Jurkat, Clone E6-1 (cell line): ENCODE data around the gene SDC1.
A peak's percentile ranks its signal among the peaks of the same experiment; 100 is the strongest.

Experiments
- DNase-seq: peaks from one replicate; pipeline ENCODE4 v3.0.0-alpha.2; 2011; ENCODE audit warnings: low read depth, low spot score
- H3K4me3 ChIP-seq: 2 replicates; pipeline ENCODE4 v1.5.1; 2011; ENCODE audit warnings: mild to moderate bottlenecking, low read length, control low read depth, moderate library complexity

SDC1 gene

DNA sequence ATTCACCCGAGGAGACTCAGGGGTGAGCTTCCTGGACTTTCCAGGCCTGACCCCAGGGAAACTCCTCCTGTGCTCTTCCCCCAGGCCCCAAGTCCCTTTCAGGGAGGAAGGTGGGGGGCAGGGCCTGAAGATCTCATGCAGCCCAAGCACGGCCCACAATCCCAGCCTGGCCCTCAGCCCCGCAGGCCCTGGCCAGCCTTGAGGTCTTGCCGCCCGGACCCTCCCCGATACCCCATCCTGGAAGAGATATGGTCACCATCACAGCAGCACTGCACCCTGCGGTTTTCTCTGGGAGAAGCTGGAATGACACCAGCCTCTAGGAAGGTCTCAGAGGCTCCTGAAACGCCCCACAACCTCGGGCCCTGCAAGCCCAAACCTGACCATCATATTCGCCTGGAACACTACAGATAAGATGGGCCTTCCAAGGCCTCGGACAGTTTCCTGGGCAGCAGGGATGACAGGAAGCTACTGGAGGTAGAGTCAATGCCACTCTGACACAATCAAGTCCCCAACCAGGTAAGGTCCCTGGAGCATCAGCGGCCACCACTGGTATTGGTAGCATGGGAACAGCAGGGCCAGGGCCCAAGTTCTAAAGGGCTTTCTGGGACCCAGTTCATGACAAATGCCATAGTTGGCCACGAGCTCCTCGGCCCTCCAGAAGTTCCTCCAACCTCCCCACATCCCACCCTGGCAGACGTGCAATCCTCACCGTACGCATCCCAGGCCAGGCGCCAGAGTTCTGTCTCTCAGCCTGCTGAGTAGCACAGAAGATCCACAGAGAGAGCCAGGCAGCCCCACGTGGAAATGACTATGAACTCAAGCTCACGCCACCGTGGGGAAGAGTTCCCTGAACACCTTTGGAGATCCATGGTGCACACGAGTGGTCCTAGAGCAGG, 8.6 kb downstream of the SDC1 start:
- H3K4me3 ChIP-seq: no peak overlapping the region

DNA sequence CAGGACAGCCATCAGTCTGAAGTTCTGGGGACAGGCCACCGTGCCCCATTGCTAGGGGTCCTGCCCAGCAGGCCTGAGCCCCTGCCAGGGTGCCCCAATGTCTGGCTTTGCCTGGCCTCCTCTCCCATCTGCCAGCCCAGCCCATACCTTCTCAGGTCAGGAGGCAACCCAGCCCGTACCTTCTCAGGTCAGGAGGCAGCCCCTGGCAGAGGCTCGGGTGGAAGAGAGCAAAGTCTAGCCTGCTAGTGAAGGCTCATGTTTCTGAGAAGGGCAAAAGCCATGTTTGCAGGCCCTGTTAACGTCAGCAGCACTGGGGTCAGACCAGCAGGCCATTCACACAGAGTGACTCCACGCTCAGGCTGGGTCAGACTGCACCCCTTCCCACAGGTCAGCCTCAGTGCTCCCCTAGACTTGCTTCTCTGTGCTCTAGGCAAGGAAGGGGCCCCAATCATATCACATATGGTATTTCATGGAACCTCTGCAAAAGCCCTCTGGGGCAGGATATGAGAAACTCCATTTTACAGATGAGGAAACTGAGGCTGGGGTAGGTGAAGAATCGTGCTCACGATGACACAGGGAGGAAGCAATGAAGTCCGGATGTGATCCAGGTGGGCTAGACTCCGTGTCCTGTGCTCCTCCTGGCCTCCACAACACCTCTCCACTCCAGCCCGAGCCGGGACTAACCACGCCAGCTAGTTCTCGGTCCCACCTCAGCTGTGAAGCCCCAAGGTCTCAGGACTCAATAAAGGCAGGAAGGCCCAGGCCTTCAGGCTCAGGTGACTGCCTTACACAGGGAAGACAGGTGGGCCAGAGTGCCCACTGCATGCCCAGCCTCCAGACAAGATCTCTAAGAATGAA, 9.5 kb downstream of the SDC1 start:
- no peak overlapping the region for H3K4me3 ChIP-seq
- no peak for DNase-seq

More for the DNA sequence above, 8.6 kb downstream of the SDC1 start:
- DNase-seq: no peak

DNA sequence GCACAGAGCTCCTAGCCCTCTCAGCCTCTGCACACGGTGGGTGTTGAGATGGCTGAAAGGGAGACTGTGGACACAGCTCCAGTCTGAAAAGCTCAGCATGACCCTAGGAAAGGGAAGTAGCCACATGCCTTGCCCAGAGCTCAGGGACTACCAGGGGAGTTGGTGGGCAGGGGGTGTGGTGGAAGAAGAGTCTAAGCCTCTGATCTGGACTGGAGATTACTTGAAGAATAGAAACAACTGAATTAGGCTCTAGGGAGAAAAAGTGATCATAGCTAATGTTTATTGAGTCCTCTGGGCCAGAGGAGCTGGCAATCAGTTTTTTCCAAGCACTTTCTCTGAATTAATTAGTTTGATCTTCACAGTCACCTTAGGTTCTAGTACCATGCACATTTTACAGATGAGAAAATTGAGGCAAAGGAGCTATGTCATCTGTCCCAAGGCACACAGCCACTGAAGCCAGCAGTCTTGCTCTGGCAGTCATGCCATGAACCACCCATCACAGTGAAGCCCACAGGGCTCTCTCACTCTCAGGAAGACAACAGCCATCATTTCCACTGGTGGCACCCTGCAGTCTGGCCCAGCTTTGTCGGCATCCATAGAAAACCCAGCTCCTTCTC, 10.3 kb downstream of the SDC1 start:
- DNase-seq: no peak
- no peak overlapping the region for H3K4me3 ChIP-seq

DNA sequence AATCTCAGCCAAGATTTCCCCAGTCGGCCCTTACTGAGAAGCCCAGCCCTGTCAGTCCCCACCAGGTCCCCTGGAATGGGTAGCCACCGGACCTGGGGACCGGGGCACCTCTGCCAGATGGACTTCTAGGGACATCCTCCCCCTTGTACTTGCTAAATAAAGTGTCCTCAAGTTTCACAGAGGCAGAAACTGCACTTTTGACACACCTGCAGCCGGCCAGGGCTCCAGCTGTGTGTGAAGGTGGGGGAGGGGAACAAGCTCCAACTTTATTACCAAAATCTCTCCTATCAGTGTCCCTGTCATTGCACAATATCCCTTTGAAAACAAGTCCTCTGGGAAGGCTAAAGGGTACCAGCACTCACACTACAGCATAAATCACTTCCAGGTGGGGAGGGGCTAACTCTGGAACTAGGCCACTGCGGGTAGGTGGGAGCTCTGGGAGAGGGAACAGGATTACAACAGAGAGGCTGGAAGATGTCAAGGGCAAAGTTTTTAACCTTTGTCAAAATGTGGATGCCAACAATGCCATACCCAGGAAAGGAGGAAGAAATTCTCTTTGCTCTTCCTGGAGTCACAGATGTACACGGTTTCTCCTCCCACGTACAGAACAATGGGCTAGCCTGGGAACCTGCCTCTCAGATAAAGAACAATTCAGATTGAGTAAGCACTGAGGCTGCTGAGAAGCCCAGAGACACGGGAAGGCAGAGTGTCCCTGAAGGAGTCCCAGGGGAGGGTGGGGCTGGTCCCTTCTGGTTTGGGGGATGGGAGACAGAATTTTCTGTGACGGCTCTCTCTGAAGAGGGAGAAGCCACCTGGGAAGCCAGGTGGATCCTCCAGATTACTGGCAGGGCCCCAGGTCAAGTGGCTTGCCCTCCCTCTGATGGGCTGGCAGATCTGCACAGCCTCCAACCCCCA, 11.0 kb downstream of the SDC1 start:
- no peak for DNase-seq
- no peak overlapping the region for H3K4me3 ChIP-seq

DNA sequence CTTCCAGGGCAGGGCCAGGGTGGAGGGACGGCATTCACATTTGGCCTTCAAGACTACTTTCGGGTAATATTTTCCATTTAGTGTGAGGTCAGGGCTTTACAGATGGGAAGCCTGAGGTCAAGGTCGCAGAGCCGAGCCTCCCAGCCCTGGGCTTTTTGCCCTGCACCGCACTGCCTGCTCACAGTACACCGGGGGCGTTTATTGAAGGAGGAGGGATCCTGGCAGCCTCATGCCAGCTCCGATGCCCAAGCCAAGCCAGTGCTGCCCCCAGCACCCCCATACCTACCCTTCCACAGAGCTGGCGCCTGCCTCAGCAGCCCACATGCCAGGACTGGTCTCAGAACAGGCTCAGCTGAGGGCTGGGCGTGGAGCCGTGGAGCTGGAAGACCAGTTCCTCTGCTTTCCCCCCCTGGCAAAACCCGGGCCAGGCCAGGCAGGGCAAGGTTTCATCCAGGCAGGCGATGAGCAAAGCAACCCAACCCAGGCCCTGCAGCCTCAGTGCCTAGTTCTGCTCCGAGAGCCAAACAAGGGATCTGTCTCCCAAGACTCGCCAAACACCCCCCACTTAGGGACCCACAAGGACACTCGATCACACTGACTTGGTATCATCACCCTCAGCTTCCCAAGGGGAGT, 11.9 kb downstream of the SDC1 start:
- DNase-seq: no peak
- H3K4me3 ChIP-seq: no peak overlapping the region

DNA sequence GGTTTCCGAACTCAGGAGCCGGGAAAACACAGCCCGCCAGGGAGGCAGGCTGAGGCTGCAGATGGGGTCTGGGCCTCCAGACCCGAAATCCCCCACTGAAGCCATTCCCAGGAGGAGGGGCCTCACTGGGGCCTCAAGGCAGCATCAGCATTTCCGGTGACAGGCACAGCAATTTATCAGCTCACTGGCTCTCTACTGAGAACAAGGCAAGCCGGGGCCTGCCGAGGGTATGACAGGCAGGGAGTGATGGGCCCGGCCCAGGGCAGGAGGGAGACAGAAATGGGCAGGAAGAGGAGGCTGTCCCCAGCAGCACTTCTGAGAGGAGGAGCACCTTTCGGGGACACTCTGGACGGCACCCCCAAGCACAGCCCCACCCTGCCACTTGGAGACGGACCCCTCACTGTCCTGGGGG, 12.5 kb downstream of the SDC1 start:
- no peak for DNase-seq
- no peak overlapping the region for H3K4me3 ChIP-seq

DNA sequence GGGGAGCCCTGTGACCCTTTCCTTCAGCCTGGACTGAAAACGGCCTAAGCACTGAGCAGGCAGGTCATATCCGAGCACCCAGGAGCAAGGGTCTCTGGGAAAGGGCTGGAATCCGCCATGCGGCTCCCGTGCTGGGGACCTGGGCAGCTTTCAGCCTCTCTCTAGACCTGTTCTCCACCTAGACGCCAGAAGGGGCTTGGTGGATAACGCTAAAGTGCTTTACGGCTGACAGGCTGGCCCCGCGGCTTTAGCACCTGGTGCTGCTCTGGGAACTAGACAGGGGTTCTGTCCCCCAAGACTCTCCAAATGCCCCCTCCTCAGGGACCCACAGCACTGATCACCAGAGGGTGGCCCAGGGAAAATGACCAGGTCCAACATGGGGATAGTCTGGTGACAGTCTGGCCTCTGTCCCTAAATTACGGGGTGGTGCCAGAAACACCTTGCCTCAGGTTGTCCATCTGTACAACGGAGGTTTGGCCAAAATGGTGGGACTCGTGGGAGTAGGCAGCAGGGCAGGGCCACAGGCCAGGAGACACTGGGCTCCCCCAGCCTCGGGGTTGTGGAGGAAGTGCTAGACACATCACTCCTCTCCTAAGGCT, 13.0 kb downstream of the SDC1 start:
- no peak overlapping the region for H3K4me3 ChIP-seq
- DNase-seq: no peak

DNA sequence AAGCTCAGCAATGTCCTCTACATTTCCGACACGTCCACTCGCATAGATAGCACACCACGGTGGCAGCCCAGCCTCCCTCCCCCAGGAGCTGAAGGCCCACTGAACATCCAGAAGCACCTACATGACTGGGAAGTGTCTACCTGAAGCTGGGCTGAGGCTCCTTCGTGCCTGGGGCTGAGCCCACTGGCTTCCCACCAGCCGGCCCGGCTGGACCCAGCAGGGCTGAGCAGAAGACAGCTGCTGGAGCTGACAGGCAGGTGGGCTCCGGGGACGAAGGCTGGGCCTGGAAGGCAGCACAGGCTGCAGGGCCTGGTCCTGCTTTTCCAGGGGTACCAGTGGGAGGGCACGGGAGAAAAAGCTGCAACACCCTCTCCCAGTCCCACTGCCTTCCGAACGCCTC, 13.5 kb downstream of the SDC1 start:
- no peak for DNase-seq
- H3K4me3 ChIP-seq: no peak overlapping the region

DNA sequence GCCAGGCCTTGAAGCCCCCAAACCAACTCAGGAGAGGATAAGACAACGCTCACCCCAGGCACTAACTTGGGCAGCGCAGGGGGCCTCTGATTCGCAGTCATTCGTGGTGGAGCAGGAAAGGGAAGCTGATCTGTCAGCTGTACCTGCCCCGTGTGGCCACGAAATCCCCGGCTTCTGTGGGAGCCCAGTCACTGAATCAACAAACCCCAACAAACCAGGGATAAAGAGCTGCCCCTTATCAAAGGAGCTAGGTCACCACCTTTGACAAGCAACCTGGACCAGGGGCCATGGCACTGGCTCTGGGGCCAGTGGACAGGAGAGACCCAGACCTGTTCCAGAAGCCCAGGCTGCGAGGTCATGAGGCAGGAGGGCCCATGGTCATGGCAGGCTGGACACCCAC, 14.5 kb downstream of the SDC1 start:
- no peak overlapping the region for H3K4me3 ChIP-seq
- no peak for DNase-seq

DNA sequence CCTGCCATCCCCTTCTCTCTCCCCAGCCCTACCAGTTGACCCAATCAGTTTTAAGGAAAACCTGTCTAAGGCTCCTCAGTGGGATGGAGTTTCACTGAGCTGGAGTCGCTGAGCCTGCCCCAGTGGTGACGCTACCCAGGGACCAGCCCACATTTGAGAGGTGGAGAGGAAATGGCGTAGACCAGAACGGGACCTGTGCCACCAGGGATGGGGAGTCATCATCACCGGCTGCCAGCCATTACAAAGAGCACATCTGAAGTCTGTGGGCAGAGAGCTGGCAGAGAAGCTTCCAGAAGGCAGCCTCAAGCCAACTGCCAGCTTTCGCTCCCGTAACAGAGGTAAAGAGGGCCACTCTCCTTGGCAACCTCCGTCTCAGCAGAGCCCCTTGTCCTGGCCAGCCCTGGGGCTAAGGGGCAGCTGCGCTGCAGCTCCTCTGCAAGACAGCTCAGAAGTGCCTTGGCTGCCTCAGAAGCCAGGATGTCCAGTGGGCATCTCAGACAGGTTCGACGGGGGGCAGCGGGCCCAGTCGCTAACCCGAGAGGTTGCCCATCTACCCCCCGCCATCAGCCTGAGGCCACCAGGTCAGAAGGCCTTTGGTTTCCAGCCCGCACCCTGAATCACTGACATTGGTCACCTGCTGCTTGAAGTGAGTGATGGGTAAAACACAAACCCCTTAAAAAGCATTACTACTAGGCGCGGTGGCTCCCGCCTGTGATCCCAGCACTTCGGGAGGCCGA, 15.4 kb downstream of the SDC1 start:
- peak; percentile 29 for DNase-seq
- H3K4me3 ChIP-seq: no peak overlapping the region

DNA sequence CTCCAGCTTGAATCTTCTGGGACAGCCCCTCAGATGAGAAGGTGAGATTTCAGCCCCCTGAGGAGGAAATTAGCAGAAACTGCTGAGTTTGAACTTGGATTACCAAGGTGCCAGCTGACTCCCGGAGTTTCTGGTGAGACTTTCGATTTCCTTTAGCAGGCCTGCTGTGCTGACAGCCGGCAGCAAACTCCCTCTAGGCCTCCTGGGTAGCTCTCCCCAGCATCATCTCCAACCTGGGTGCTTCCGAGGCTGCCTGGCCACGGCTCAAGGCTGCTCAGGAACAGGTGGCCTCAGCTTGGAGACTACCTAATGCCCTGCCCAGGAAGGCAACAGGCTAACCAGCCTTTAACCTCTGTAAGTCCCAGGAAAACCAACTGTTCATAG, 16.5 kb downstream of the SDC1 start:
- no peak overlapping the region for H3K4me3 ChIP-seq
- DNase-seq: no peak

DNA sequence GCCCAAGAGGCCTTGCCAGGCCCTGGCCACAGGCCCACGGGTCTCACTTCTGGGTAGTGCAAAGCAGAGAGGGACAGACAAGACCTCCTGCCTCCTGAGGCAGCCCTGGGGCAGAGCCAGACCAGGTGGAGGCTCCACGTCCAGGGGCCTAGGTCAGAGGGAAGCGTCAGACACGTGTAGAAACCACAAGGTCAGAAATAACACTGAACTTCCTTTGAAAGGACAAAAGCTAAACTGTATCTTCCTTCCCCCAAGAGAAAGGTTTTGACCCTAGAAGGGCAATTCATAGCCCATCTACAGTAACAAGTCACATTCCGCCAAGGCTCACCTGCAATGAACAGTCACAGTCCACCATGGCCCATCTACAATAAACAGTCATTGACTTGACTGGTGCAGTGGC, 17.9 kb downstream of the SDC1 start:
- no peak overlapping the region for H3K4me3 ChIP-seq
- no peak for DNase-seq

DNA sequence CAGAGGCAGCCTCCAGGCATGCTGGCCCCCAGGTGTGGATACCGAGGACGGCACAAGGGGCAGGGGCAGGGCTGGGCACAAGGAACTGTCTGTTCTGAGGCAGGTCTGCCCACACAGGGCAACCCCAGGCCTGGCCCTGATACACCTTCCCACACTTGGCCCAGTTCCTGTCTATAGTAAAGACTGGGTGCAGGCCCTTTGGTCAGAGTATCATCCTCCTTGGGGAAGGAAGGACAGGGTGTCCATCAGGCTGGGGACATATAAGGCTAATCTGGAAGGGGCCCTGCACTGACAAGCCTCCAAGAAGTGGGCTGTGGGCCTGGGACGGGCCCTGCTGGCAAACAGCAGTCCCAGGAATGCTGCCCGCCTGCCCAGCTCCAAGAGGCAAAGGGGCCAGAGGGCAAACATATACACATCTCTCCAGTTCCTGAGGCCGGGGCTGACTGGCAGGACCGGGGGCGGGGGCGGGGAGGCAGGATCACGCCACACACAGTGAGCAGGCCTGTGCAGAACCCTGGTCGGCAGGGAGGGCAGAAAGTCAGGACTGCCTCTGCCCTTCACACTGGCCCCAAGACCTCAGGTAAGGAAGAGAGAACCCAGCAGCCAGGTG, 18.9 kb downstream of the SDC1 start:
- DNase-seq: no peak
- no peak overlapping the region for H3K4me3 ChIP-seq

DNA sequence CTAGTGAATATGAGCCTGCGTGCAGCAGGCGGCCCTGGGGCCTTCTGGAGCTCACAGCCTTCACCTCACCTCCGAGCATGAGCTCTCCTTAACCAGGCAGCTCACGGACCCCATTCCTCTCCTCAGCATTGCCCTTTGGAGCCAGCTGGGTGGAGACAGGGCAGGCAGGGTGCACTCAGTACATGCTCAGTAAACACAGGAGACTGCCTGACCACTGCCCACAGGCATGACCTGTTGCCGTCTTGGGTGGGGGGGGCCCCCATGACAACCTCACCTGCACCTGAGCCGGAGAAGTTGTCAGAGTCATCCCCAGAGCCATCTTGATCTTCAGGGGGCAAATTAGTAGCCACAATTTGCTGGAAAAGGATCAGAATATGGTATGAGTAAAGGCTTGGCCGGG, 19.9 kb downstream of the SDC1 start:
- no peak for DNase-seq
- H3K4me3 ChIP-seq: no peak overlapping the region

DNA sequence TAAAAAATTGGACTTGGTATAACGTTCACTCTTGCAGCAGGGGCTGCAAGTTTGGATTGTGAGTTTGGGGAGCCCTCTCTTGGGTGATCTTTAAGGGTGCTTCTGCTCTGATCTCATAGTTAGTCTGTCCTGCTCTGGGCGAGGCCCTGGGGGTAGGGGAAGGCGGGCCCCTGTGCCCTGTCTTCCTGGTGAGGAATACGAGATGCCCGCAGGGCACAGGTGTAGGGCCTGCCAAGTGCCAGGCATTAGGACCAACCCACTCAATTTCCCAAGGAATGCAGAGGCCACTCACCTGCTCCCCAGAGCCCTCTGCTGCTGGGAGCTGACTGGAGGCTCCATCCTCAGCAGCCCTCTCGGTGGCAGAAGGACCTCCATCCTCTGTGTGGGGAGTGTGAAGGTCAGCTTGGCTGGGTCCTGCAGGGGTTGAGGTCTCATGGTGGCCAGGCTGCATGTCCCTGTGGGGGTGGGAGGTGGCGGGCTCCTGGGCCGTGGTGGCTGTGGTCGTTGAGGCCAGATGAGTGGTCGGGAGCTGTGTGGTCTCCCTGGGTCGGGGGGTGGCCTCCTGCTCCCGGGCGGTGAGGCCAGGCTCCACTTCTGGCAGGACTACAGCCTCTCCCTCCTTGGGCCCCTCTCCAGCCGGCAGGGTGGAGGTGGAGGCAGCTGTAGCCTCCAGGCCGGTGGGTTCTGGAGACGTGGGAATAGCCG, 21.3 kb downstream of the SDC1 start:
- no peak for DNase-seq
- no peak overlapping the region for H3K4me3 ChIP-seq

DNA sequence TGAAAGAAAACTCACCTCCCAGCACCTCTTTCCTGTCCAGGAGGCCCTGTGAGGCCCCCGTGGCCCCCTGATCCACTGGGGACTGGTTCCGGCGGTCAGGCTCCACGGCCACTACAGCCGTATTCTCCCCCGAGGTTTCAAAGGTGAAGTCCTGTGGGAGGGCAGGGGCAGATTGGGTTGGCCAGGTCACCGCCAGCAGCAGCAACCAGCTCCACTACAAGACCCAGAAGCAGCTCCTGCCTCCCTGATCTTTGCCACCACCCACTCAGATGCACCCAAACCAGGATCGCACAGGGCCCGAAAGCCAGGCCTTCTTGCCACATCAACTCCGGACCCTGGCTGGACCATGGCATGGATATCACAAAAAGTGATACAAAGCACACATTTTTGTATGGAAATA, 21.9 kb downstream of the SDC1 start:
- H3K4me3 ChIP-seq: no peak overlapping the region
- no peak for DNase-seq

DNA sequence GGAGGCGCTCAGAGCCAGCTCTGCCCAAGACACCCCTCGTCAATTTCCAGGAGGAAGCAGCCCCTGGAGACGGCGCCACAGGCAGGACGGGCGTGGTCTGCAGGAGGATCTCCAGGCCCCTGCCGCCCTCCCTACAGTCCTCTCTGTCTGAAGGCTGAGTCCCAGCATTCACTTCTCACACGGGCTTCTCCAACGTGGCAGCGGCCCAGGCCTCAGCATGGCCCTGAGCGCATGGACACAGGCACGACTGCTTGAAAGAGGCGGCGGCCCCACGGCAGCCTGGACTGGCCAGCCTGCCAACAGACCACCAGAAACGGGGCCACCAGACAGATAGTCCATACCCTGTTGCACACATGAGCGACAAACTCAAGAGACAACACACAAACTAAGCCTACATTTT, 23.3 kb downstream of the SDC1 start:
- DNase-seq: no peak

More for the DNA sequence above, 23.3 kb downstream of the SDC1 start:
- no peak overlapping the region for H3K4me3 ChIP-seq
